NCI-H524 treated with DMSO at 0.1 percent for 48 hours (cell line): ENCODE data around the gene LRFN2.

ENCODE experiments used
- DNase-seq: peaks from one replicate; lab custom pipeline; 2025; lab: John Stamatoyannopoulos, UW

Gene LRFN2

DNA sequence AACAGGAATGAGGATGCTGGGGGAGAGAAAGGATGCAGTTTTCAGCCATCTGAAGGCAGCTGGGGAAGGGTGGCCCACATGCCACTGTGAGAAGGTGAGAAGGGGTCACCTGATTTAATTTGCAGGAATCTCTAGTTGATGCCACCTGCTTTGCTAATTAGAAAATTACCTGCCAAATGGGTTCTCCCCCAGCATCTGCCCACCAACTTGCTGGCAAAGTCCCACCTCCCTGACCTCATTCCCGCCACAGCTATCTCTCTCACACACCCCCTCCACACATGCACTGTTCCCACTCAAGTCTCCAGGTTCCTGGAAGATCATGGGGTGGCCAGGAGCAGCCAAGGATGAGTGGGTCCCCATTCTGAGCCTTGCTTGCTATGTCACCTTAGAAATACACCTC lies 70.7 kb downstream of the LRFN2 start:
- DNase-seq: no peak

DNA sequence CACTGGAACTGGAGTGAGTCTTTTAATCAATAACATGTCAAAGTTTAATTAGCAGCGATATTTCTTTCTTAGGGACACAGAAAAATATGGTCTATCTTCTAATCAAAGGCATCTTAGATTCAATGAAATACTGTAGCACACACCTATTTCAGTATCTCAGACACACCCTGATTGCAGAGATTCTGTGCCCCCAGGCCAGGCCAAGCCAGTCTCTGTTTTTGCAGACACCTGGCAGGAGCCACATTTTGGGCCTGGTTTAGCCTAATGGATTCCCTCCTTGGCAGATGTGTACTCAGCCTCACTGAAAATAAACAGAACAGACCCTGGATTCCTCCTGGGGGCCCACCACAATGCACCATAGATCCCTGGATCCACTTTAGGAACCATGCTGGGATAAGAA lies 74.8 kb downstream of the LRFN2 start:
- no peak for DNase-seq

DNA sequence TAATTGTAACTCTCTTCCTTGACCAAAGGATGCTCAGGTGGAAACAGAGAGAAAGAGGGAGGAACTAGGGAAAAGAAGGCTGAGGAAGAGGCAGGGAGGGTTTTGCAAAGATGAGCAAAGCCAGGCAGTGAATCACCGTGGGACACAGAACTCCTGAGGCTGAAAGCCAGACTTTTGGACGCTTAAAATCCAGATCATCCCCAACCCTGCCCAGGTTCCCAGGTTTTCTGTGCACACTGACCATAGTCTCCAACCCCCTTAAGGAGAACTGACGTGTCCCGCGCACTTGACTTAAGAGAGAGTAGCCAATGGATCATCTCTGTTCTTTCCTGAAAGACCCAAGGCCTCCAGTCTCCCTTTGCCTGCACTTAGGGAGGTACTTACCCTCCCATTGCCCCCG lies 75.3 kb downstream of the LRFN2 start:
- no peak for DNase-seq

DNA sequence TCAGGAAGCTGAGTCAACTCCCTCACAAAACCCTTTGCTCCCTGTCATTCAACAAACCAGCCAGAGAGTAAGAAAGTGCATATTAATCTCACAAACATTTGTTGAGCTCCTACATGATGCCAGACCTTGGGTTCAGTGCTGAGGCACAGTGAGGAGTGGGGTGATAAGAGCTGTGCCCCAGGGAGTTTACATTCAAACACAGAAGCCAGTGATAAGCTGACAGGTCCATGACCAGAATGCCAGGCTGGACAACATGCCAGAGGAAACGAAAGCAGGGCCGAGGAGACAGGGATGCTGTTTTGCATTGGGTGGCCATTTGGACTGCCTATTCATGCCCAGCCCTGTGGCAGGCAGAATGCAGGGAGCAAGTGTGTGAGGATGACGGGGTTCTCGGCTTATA lies 76.7 kb downstream of the LRFN2 start:
- DNase-seq: no peak

DNA sequence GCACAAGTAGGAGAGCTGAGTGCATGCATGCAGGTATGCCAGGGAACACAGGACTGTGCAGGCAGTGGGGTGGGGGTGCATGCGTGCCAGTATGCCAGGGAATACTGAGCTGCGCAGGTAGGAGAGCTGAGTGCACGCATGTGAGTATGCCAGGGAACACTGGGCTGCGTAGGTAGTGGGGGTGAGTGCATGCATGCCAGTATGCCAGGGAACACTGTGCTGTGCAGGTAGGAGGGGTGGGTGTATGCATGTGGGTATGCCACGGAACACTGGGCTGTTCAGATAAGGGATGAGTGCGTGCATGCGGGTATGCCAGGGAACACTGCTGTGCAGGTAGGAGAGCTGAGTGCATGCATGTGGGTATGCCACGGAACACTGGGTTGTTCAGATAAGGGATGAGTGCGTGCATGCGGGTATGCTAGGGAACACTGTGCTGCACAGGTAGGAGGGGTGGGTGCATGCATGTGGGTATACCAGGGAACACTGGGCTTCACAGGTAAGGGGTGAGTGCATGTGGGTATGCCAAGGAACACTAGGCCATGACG lies 77.4 kb downstream of the LRFN2 start:
- no peak for DNase-seq

DNA sequence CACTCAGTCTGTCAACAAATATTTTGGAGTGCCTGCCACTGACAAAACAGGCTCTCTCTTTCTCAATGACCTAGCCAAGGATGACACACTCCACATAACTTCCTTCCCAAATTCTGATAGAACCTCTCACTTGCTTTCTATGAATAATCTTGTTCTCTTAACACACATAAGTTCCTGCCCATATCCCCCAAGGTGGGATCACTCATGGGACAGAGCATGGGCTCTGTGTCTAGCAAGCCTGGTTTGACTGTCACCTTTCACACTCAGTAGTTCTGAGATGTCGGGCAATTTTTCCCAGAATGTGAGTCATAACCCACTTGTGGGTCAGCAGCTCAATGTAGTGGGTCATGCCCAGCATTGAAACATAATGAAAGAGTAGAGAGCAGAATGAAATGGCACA lies 78.1 kb downstream of the LRFN2 start:
- no peak for DNase-seq

DNA sequence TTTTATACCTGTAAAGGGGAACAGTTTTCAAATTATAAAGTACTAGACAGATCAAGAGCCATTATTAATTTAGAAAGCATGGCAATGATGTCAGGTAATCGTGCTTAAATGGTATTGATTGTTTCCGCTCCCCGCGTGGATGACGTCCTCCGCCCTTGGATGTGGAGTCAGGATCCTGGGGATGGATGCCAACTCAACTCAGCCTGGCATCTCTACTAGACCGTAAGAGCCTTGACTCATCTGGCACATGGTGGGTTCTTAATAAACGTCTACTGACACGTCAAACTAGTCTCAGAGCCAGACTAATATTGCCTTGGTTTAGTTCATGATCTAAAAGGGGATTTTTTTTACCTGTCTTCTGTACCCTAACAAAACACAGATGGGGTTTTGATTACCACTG lies 80.2 kb downstream of the LRFN2 start:
- DNase-seq: no peak

DNA sequence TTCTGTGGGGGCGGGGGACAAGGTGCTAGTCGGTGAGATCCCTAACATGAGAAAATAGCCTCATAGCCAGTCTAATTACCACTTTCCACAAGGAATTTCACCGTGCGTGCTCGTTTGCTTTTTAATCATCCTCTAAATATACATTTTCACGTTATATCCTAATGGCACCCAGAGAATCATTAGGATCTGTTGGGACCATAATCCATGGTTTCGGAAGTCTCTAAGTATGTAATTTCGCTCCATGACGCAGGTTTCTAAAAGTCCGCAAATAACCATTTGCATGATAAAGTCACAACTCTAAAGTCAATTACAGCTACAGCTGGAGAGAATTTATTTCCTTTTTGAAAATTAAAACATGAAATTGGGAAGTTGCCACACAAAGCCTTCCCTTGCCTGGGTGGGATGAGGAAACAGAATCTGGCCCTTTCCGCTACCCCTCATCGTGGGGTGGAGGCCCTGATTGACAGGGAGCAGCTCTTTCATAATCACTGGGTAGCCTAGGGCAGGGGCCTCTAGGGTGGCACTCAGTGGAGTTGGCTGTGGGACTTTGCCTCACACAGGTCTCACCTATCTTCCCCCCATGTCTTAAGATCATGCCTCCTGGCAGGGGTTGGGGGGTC lies 81.9 kb downstream of the LRFN2 start:
- DNase-seq: no peak

DNA sequence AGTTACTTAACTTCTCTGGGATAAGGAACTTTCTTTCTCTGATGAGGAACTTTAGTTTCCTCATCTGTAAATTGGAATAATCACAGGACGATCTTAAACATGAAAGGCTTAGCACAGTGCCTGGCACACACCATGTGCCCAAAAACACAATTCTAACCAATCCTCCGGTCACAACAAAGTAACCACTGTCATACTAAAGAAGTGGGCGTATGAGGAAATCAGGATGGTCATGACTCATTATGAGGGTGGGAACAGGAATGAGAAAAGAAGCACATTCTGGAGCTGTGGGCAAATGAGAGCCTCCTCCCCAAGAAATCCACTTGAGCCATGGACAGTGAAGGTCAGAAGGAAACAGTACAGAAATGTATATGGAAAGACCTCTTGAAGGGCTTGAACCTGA lies 82.9 kb downstream of the LRFN2 start:
- DNase-seq: no peak

DNA sequence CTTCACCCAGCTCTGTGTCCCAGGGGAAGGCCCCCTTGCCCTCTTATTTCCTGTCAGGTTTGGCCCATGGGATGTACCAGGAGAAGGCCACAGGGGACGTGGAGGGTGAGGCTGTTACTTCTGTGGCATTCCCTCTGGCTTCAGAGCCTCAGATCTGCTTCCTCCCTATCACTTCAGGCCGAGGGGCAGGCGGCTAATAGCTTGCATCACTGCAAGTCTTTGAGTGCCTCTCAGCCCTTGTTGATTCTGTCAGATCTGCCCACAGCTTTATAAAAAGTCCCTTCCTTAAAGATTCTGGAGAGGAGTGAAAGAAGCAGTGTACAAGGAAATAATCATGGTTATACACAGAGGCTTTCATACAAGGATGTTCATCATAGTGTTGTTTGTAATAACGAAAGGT lies 86.9 kb downstream of the LRFN2 start:
- DNase-seq: no peak

DNA sequence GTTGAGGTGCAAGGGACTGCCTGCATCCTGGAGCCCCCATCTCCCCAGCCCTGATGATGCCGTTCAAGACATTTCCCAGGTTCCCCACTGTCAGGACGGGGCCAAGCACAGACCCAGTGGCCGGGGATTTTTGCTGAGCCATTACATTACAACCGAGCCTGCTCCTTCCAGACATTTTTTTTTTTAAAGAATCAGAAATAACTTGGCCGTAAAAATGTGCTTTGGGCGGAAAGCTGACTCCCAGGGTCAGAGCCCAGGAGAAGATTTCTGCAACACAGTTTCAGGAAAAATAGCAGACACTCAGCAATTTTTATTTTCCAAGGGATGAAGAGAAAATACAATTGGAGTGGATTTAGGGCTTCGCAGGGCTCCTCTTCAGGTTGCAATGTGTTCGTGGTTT lies 87.9 kb downstream of the LRFN2 start:
- DNase-seq: no peak

DNA sequence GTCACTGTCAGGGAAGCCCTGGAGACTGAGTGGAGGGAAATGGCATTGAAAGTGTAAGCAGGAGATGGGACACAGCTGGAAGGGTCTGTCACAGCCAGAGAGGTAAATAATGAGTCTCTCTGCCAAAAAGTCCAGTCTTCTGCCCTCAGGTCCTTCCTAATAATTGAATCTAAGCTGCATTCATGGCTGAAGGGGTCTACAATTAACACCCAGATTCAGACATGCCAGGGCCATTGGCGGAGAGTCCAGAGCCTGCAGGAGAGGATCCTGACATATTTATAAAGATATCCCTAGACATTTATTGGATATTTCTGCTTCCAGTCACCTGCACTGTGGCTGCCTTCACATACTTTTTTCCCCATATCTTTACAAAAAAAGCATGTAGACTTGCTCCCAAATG lies 89.0 kb downstream of the LRFN2 start:
- DNase-seq: no peak

DNA sequence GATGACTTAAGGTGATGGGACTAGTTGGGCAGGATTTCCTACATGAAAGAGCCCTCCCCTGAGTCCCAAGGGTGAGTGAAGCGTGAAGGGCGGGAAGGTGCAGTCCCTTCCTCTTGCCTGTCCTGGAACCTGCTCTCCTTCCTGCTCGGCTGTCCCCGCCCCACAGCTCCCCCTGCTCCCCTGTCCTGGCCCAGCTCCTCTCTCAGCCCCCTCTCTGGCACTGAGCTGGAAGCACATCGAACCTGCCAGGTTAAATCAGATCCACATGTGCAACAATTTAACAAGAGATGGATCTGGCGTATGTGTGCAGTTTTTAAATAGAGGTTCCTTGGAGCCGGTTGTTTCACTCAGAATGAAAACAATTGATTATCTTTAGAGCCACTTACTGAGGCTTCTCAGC lies 95.0 kb downstream of the LRFN2 start:
- no peak for DNase-seq

DNA sequence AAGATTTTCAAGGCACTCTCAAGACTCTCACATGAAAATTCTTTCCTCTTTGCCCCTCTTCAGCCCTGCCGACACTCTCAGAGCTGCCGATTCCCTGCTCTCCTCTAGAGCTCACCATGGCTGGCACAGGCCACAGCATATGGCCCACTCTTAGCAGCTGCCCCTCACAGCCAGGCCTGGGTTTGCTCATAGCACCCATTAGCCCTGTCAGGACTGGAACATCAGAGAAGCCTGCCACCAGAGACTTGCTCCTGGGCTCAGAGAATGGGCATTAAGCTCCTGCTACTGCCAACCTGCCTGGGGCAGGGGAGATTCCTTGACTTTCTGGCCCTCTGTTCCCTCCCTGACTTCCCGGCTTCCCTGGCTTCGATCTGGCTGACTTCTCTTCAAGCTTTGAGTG lies 96.7 kb downstream of the LRFN2 start:
- no peak for DNase-seq

DNA sequence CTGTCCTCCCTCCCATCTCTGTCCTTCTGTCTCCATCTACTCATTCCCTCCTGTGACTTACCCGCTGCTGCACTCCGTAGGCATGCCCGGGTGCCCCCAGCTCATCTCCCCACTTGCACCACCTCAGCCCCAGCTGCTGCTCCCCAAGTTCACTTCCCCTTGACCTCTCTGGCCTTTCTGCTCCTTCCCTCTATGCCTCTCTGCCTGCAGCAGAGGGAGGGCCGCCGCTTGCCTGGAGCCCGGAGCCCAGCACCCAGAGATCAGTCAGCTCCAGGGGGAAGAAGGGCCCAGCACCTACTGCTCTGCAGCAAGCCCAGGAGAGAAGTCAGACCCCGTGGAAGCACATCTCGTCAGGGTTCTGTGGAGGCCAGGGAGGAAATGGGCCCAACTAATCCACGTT lies 97.4 kb downstream of the LRFN2 start:
- DNase-seq: no peak

DNA sequence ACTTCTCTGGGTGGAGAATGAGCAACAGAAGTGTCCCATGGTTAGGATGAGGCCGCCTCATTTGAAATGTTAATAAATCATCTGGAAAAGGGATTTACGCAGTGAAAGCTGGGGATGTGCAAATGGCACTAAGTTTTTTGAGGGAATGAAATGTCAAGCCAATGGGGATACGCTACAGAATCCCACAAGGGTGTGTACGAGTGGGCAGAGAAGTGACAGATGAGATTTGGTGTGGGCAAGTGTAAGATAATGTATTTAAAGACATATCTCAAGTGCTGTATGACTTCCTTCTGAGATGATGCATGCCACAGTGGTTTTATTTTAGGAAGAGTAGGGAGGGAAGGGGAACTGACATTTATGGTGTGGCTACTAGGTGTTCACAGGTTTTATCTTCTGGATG lies 100.6 kb downstream of the LRFN2 start:
- DNase-seq: no peak

DNA sequence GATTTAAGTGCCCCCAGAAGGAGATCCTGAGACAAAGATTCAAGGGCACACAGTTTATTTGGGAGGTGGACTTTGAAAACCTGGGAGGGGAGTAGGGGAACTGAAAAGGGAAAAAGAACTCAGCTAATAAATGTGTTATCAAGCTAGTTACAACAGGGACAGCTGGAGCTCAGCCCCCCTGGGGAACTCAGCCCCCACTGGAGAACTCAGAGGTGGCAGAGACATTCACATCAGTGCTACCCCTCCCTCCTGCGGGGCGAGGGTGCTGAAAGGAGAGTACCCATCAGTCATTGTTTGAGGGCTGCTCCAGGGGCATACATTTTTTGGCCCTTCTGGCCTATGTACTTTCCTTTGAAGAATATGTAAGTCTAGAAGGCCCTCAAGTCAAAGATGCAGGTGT lies 101.4 kb downstream of the LRFN2 start:
- peak; percentile 53 for DNase-seq

DNA sequence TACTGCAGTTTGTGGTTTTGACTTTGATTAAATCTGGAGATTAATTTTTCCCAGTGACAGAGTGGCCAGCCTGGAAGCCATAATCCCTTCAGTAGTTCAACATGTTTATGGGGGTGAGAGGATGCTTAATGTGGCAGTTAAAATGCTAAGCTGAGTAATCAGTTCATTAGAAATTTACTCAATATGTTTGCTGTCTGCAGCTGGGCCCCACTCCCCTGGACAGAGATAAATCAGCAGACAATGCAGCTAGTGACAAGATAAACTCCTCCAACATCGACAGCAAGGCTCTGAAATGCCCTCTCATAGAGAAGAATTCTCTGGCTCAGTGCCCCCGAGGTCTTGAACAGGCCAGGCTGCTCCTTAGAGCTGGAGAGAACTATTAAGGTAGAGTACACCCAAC lies 101.9 kb downstream of the LRFN2 start:
- peak; percentile 93 for DNase-seq

DNA sequence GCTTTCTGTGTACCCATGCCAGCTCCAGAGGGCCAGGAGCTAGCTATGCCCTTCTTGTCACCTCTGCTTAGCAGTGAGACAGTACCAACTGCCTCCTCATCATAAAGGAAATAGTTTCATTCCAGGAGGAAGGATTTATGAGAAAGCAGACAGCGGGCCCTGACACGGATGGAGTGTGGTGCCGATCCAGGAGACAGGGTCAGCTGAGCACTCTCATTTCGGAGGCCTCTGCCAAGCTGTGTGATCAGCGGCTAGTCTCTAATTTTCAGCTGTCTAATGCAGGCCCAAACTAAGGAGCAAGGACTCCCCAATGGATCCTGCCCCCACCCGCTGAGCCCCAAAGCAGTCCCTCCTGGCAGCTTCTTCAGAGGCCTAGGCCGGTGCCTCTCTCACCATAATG lies 103.1 kb downstream of the LRFN2 start:
- DNase-seq: no peak

DNA sequence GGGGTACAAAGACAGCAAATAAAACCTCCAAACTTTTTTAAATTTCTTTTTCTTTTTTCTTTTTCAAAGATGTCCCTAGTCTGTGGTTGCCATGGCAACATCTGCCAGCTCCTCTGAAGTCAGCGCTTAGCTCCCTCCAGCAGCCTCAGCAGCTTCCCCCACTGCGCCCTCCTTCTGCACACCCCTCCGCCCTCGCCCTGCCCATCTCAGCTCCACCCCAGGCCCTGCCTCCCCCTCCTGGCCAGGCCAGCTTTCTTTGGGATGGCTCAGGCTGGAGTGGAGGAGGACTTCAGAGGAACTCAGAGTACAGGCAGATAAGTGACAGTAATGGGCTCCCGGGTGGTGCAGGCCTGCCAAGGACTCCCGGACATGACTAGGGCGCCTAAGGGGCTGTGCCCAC lies 104.6 kb downstream of the LRFN2 start:
- DNase-seq: peak; percentile 21

DNA sequence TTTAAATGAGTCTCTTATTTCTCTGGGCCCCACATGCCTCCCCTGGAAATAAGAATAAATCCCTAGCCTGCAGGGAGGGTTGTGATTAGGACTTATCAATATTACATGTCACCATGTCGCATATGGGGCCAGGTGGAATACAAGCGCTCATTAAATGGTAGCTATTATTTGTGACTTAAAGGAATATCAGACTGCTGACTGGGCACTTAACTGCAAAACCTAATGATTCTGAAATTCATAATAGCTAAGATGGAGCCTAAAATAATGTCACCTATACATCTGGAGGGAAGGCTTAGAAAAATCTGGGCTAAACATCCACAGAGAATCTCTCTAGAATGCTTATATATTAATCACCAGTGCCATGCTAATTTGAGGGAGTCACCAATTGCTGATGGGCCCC lies 106.5 kb downstream of the LRFN2 start:
- DNase-seq: no peak

DNA sequence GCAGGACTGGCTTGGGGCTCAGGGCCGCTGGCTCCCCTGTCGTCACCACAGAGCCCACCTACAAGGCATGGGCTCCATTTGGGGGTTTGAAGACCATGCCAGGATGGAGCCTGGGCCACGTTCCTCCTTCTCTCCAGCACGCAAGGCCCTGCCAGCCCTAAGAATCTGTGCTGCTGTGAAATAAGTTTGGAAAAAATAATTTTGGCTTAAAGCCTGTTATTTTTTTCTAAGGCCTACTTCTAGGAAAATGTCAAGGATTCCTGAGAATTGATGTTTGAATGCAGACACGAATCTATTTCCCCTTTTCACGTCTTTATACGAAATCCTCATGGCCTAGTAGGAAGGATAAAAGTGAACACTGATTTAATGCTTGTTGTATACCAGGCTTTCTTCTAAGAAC lies 107.5 kb downstream of the LRFN2 start:
- no peak for DNase-seq

DNA sequence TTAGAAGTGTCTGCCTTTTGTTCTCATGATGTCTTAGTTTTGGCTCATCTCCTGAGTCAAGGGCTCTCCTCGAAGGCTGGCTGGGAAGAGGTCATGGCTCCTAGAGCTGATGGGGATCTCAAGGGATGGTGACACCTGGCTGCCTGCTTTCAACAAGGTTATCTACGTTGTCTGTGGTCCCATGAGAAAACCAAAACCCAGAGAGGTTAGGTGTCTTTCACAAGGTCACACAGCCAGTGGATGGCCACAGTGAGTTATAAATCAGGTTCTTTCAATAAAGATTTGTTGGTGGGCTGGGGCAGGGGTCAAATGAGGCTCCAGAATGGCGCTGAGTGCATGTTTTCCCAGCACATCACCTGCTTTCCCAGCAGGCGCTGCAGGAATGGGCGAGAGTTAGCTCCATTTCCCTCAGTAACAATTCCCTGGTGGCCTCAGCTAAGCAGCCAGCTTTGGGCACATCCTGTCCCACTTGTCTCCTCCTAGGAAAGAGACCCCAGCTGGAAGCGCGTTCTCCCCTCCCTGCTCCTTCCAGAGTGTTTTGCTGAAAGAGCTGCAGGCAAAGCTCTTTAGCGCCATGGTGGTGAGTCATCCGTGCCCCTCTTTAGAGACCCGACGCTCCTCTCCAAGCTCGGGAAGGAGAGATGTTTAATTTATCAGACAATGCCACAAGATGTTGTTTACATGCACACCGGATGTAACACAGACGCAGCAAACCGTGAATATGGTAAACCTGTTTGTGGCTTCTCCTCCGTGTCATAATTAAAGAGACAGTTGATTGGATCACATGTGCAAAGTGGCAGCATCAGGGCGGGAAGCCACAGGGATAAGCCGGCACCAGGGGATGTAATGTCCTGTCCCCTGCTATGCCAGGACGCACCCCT lies 109.7 kb downstream of the LRFN2 start:
- peak; percentile 68 for DNase-seq

DNA sequence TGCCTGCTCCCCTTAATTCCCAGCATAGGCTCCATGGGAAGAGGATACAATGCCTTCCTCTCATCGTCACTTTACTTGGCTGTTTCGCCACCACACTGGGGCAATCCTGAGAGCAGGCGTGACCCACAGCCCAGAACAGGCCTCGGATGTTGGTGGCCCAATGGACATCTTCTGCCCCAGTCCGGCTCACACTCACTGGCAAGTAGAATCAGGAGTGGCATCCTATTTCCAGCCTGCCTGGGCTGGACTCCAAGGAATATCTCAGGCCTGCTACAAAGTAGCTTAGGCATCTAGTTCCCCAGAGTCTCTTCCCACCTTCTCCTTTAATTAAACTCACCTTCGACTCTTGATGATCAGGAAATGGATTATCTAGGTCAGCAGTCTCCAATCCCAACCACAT lies 110.5 kb downstream of the LRFN2 start:
- DNase-seq: no peak
